HG03139 (cell line): ENCODE data around the gene E4F1.
"Not testable (repeated sequence)": the region's sequence is repeated elsewhere in the genome, so short reads cannot be mapped to it uniquely, and the experiment has no call there.

Experiments used
- ATAC-seq: cut with Tn5 transposase; IDR thresholded peaks from one replicate; pipeline ENCODE4 v1.9.1; 2021; ENCODE audit not compliant: unreplicated experiment

The E4F1 gene

DNA sequence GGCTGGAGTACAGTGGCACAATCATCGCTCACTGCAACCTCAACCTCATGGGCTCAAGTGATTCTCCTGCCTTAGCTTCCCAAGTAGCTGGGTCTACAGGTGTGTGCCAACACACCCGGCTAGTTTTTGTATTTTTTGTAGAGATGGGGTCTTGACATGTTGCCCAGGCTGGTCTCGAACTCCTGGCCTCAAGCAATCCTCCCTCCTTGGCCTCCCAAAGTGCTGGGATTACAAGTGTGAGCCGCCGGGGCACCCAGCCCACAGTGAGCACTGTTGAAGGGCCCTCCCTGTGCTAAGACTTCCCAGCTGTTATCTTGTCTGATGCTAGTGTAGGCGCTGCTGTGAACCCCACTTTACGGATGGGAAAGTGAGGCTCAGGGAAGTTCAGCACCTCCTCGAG, 35.0 kb upstream of the E4F1 start:
- ATAC-seq, result no peak

DNA sequence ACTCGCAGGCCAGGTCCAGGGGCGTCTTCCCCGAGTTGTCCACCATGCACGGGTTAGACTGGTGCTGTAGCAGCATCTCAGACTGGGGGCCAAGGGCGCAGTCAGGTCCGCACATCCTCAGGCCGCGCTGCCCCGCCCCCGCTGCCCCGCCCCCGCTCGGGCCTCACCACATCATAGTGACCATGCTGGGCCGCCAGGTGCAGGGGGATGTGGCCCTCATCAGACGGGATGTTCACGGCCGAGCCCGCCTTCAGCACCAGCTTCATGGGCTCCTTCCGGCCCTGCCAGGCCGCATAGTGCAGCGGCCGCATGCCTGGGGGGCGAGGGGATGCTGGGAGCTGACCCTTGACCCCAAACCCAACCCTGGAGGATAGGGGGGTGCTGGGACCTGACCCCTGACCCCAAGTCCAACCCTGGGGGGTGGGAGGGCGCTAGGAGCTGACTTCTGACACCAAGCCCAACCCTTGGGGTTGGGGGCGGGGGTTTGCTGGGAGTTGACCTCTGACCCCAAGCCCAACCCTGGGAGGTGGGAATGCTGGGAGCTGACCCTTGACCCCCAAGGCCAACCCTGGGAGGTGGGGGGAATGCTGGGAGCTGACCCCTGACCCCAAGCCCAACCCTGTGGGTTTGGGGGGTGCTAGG, 34.0 kb upstream of the E4F1 start:
- no peak for ATAC-seq

DNA sequence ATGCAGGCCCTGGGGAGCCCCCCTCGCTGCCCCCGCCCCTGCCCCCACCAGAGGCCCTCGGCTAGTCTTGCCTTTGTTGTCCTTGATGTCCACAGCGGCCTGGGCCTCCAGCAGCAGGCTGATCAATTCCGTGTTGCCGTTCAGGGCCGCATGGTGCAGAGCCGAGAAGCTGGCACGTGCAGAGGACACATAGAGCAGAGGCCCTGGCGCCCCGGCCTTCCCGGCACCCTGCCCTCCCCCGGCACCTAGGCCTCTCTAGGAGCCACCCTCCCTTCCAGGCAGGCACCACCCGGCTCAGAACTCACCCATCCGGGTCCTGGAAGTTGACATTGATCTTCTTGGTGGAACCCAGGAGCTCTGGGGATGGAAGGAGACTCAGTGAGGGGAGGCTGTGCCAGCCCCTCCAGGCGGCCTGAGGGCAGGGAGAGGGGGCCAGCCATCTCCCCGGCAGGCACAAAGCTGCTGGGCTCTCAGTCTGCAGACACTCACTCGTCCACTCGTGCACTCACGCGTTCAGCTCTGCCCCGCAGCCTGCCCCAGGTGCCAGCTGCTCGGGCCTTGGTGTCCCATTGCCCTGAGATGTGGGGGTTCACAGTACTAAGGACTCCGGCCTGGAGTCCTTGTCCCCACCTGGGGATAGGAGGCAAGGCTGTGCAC, 33.3 kb upstream of the E4F1 start:
- ATAC-seq, result no peak

DNA sequence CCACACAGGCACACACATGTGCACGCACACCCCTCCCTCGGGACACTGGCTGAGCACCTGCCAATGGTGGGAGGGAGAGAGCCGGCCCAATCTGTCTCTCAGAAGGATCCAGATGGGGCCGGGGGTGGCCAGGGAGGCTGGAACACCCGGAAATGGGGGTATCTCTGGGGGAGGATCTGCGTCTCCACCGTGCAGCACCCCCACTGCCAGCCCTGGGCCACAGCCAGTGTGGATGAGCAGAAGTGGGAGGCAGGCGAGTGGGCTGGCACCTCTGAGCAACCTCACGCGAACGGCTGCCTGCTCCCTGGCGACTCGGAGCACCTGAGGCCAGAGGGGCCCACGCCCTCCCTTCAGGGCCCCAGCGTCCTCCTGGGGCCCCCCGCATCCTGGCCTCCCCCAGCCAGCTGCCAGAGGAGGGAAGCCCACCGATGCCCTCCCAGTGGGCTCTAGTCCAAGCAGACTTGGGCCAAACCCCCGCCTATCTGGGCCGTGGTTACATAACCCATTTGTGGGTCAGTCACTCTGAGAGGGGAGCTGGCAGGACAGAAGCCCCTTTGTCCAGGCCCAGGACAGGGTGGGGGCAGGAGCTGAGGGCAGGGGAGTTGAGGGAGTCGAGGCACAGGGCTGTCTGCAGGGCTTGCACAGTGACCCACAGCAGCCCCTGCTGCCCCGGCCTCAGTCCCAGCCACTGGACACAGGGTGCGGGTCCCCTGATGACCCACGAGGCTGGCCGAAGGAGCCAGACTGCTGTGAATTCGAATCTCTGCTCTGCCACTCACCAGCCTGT, 32.5 kb upstream of the E4F1 start:
- no peak for ATAC-seq

DNA sequence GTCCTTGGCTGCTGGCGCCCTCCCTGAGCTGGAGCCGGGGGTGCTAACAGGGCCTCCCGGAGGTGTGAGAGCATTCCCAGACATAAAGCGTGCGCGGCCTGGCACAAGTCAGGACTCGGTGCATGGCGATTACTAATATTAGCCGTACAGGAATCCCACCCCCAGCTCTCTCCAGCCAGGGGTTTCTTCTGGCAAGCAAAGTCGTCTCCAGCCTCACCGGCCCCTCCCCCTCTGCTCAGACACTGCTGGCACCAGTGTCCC, 32.0 kb upstream of the E4F1 start:
- no peak for ATAC-seq

DNA sequence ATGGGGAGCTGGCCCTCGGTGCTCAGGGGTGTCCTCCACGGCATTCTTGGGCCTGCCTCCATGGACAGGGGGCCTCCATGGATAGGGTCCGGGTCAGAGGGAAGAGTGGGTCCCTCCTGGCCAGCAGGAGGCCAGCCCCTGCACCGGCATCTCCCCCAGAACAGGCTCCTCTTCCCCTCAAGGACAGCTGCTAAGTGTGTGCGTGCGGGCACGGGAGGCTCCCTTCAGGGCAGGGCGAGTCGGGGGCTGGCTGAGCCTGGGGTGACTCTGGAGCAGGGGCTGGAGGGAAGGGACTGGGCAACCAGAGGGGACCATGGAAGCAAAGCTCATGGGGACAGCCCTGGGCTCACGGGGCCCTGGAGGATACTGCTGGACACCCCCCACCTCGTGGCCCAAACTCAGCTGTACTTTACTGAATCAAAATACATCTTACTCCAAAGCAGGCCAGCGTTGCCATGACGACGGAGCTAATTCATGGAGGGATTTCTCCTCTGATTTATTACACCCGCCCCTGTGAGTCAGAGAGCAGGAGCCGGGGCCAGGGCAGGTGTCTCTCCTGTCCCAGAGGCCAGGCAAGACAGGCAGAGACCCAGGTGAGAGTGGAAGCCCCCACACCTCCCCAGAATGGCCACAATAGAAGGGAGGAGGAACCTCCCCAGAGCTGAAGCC, 29.1 kb upstream of the E4F1 start:
- ATAC-seq, result no peak

DNA sequence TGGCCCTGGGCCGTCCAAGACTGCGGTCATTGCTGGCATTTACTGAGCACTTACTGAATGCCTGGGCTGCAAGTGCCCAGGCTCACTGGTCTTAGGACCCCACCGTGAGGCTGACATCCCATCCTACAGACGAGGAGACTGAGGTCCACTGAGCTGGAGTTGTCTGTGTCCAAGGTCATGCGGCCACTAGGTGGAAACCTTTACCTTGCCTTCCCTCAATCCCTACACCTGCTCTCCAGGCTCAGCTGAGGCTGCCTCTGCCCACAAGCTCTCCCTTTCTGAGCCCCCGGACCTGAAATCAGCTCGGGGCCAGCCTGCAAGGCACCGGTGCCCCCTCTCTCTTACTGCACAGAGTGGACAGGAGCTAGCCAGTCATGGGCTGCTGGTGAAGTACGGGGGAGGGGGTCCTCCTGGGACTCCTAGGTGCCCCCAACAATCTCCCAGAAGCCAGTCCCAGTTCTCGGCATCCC, 28.5 kb upstream of the E4F1 start:
- ATAC-seq, result no peak

DNA sequence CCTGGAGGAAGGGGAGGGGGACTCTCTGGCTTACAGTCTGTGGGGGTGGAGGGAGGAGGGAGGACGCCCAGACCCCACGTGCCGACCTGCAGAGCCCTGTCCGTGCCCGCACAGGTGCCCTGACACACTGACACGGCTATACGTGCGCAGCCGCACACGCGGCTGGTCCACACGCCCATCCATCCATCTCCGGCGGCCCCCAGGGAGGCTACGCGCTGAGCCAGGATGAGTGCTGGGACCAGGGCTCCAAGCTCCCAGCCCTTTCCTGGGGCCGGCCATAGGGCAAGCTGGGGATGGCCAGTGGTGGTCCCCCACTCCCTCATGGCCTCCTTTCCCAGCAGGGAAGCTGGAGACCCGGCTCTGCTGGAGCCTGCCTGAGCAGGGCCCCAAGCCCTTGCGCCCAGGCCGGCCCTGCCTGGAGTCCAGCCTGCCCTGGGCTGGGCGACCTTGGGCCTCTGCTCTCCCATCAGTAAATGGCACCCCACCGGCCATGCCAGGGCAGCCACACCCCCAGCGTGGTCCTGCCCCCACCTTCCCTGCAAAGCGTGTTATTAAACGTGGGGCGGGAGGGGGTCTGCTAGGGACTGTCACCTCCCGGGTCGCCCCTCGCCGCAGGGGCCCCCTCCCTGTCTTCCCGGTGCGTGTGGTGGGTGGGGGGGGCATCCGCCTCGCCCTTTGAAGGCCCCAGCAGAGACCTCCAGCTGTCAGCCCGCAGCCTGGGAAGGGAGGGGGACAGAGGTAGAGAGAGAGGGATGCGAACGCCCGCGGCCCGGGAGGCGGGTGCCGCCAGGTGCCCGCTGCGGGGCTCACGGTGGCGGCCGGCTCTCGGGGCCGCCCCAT, 27.8 kb upstream of the E4F1 start:
- no peak for ATAC-seq

DNA sequence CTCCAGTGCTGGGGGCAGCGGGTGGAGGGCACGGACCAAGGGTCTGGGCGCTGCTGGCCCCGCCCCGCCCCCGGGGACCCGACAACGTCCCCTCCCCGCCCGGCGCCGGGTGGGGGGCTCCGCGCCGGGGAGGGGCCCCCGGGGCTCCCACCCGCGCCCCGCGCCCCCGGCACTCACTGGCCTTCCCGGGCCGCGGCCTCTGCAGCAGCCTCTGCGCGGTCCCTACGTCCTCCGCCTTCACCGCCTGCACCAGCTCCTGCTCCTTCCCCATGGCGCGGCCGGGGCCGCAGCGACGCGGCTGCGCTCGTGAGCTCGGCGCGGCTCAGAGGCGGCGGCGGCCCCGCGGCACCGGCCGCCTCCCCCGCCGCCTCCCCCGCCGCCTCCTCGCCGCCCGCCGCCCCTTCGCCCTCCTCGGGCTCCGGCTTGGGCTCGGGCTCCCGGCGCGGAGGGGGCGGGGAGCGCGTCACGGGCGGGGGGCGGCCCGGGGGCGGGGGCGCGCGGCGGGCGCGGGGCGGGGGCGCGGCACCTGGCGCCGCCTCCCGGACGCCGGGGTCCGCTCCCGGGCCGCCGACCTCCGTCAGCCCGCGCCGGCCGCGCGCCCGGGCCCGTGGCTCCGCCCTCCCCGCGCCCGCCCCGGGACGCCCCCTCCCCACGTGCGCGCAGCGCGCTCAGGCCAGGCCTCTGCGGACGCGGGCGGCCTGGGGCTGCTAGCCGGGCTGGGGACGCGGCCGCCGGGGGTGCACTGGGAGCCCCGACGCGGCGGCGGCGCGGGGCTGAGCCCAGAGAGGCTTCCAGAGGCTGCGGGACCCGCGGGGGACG, 27.0 kb upstream of the E4F1 start, which contains the start of gene CASKIN1:
CASKIN1 (minus strand) TSS at position 444 of the 819 bp plus-strand sequence; CDS start at position 271, 173 bp downstream.
- ATAC-seq, result no peak

DNA sequence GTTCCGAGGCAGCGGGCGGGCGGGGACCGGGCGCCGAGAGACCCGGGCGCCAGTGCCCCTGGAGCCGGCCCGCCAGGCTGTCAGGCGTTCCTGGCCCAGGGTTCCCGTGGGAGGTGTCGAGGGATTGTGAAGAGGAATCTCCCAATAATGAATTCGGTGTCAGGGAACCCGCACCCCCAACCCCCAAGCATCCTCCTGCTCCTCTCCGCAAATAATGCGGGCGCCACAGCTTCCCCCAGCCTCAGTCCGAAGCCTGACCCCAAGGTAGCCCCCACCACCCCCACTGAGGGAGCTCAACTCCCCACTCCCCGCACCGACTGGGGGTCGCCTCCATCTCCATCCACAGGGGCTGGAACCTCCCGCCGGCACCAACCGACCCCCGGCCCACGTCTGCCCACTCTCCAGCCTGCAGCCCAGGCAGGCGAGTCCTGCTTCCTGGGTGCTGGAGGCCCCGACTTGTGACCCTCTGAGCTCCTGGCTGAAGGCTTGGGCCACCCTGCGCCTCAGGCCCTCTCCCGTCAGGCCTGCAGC, 26.3 kb upstream of the E4F1 start:
- ATAC-seq, result no peak

DNA sequence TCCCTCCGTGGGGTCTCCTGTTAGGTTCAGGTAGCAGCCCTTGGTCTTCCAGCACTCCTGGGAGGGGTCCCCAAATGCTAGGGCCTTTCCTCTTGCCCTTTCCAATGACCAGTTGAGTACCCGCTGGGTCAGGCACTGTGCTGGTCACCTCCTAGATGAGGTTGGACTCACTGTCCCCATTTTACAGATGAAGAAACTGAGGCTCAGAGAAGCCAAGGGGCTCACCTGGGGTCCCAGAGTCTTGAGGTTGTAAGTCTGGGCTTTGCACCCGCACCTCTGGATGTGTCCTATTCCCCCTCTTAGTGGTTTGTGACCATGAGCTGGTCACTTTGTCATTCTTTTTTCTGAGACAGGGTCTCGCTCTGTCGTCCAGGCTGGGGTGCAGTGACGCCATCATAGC, 25.6 kb upstream of the E4F1 start:
- no peak for ATAC-seq

DNA sequence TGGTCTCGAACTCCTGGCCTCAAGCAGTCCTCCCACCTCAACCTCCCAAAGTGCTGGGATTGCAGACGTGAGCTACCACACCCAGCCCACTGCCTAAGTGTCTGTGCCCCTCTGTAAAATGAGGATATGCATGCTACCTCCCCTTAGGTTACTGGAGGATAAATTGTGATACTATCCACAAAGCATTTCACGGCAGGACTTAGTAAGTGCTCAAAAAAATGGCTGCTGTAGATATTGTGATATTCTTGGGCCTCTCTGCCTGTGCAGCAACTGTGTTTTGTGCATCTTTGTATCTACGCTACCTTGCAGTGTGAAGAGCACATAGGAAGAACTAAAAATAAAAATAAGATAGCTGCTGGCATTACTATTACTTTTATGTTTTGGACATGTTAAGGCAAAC, 25.1 kb upstream of the E4F1 start:
- ATAC-seq, result no peak

DNA sequence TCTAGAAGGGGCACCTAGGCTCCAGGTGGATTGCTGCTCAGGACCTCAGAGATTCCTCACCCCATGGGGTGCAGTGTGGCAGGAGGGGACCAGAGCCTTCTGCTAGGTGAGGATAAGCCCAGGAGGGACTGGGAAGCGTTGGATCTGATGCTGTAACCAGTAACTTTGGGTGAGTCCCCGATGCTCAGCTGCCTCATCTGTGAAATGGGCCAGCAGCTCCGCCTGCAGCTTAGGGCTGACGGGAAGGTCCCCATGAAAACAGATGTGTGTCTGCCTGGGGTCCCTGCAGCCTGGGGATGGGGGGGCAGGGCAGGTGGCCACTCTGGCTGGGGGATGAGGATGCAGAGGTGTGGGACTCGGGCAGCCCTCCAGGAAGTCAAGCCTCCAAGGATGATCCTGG, 24.3 kb upstream of the E4F1 start:
- ATAC-seq, result no peak

DNA sequence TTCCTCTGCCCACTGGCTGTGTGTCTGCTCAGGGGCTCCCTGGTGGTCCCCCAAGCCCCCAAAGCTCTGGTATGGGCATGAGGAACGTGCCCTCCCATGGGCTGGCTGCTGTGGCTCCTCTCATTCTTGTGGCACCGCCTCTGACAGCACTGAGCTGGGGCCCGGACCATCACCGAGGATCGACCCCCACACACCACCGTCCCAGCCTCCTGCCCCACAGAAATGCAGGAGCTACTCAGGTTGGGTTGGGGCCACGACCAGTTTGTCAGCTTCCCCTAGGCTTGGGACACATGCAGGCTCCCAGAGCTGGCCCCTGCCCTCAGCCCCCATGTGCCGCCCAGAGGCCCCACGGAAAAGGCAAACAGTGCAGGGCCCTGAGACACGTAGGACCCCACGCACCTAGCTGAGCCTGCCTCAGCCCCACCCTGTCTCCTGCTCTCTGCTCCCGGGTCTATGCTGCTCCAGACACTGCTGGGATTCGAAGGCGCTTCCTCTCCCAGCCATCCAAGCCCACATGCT, 23.7 kb upstream of the E4F1 start:
- ATAC-seq, result no peak

DNA sequence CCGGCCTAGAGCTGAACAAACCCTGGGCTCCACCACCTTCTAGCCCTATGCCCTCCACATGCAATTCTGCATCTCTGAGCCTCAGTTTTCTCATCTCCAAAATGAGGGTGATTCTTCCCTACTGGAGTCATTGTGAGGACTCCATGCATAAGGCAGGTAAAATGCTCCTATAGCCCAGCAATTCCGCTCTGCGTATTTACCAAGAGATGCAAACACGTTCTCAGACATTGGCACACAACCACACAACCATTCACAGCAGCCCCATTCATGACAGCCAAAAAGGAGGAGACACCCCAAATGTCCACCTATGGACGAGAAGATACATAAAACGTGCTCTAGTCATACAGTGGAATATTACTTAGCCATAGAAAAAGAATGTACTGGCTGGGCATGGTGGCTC, 23.1 kb upstream of the E4F1 start:
- no peak for ATAC-seq

DNA sequence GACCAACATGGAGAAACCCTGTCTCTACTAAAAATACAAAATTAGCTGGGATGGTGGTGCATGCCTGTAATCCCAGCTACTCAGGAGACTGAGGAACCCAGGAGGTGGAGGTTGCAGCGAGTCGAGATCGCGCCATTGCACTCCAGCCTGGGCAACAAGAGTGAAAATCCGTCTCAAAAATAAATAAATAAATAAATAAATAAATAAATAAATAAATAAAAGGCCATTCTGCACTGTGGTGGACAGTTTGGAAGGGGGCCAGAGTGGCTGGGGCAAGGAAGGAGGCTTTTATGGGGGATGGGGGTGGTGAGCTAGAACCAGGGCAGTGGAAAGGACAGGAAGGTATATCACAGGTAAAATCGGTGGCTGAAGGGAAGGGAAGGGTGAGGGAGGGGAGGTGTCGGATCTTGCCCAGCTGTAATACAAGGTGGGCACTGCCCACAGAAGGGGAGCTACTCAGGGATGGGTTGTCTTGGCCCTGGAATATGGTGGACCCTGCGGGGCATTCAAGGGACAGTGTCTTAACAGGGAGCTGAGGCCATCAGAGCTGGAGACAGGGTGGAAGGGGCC, 20.2 kb upstream of the E4F1 start:
- ATAC-seq, result not testable (repeated sequence)

DNA sequence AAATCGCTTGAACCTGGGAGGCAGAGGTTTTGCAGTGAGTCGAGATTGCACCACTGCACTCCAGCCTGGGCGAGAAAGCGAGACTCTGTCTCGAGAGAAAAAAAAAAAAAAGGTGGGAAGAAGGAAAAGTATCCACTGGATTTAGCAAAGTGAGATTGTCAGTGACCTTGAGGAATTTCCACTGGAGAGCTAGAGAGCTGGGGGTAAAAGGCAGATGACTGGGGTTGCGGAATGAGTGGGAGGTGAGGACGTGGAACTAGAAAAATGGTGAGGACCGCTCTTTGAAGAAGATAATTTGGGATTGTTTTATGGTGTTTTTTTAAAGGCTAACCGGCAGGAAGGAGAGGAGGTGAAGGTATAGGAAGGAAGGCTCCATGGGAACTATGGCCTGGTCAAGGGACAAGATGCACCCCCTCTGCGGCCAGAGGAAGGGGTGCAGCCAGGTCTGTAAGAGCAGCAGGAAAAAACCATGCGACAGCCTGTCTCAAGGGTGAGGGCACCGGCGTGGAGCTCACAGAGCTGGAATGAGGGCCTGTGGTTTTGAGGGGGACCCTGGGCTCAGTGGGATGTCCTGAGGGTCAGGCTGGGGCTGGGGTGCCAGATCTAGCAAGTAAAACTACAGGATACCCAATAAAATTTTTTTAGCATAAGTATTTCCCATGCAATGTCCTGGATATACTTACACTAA, 18.8 kb upstream of the E4F1 start:
- ATAC-seq, result no peak

DNA sequence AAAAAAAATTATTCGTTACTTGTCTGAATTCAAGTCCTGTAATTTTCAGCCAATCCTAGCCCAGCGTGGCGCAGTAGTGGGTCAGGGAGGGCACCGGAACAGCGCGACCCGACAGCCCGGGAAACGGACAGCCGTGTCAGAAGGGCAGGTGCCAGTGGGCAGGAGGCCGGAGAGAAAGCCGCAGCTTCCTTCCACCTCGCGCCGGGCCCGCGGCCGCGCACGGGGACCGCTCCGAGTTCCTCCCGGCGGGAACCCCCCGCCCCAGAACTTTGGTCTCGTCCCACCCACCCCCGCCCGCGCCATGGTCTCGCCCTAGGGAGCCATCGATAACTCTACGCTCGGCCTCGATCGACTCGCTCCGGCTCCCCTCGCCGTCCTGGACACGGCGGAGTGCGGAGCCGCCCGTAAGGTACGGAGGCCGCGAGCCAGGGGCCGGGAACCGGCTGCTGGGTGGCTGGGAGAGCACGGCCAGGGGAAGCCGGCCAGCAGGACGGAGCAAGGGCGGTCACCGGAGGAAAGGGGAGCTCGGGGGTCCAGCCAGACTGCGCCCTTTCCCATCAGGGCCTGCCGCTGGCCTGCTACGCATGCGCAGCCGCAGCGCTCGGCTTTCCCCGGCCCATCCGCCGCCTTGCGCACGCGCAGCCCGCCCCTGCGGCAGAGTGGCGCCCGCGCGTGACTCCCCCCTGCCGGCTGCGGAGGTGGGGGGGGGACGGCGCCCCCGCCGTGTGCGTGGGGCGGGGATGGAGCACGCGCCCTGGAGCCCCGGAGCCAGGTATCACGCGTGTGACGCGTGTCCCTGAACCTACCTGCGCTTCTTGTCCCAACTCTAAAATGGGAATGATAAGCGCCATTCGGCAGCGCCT, 18.1 kb upstream of the E4F1 start, which contains the start of gene MLST8:
MLST8 (plus strand) TSS at position 351 of the 863 bp plus-strand sequence. CDS start 632 bp downstream, outside the sequence.
- peak; percentile 74 for ATAC-seq
